ENCODE data around the gene SYNM. TPM values are rescaled to one million over a fixed set of nuclear protein-coding genes. Genes with fewer than 3 reads are reported as not detected.
A peak's percentile ranks its signal among the peaks of the same experiment; 100 is the strongest.

SYNM gene
- total RNA-seq, 1 experiment from 2014 or later, result 1.9 TPM

GRCh38 chr15:99122831-99123712 lies 18.2 kb downstream of the SYNM start:
- no peak overlapping the region for H3K9ac ChIP-seq (ENCODE audit: extremely low read depth, insufficient read length, low read length)
- H4K91ac ChIP-seq (ENCODE audit: insufficient read length, low read depth, low read length), result no peak overlapping the region
- H3K23me2 ChIP-seq (ENCODE audit: insufficient read length, low read depth, low read length, poor library complexity, severe bottlenecking), result no peaks in the 10 kb centered on the region
- H3K23ac ChIP-seq (ENCODE audit: insufficient read length, low read depth, low read length), result no peak overlapping the region
- WGBS (ENCODE audit: extremely low coverage, insufficient read length, low lambda C conversion rate), result no CpG with 5 or more reads among the region's 22 CpGs
- Mint-ChIP-seq H3K27ac (peak overlapping the region in 2 of 3 experiments; percentile 10 to 79; a peak in 3 of 7 replicates), H3K4me3 (no peak overlapping the region; a peak in 1 of 5 replicates), H3K36me3 (ENCODE audit: insufficient read depth in 1 of 3, low read depth in 3 of 3) (peaks cover 0 to 2% (median 0%) of the 10 kb centered on the region in 3 experiments; a peak in 2 of 7 replicates), H3K4me1 (peaks cover 24 to 28% of the 10 kb centered on the region in 2 experiments), H3K27me3 (ENCODE audit: low read depth) (no peaks in the 10 kb centered on the region), H3K9me3 (no peaks in the 10 kb centered on the region)
- H3K18ac ChIP-seq (ENCODE audit: insufficient read length, low read depth, low read length), result peak overlapping the region; percentile 30
- H3K27me3 ChIP-seq (ENCODE audit: insufficient read depth, low read length), result no peaks in the 10 kb centered on the region
- no peak overlapping the region for H3K56ac ChIP-seq (ENCODE audit: insufficient read length, low read depth, low read length)
- no peaks in the 10 kb centered on the region for H3K79me1 ChIP-seq (ENCODE audit: insufficient read depth, low read depth, low read length, poor library complexity, severe bottlenecking)
- H3K79me2 ChIP-seq (ENCODE audit: insufficient read depth, low read length), result no peaks in the 10 kb centered on the region
- H3K14ac ChIP-seq (ENCODE audit: insufficient read depth, low read length), result peak overlapping the region; percentile 45; the same call in 1 of the 2 replicates
- no peak for TF ChIP-seq CTCF (conservative IDR thresholded peaks at IDR 0.05)
- H2BK120ac ChIP-seq (ENCODE audit: low read depth, low read length, poor library complexity, severe bottlenecking), result no peak overlapping the region
- DNase-seq, result no peak
- H2BK5ac ChIP-seq (ENCODE audit: insufficient read length, low read length), result no peak overlapping the region
- H2BK12ac ChIP-seq (ENCODE audit: insufficient read length, low read depth, low read length), result no peak overlapping the region
- H3T11ph ChIP-seq (ENCODE audit: low read length), result no peak overlapping the region
- H2BK20ac ChIP-seq (ENCODE audit: low read depth, low read length, poor library complexity, severe bottlenecking), result no peak overlapping the region
- no peak overlapping the region for H3K4ac ChIP-seq (ENCODE audit: low read depth, low read length)
- H3K4me2 ChIP-seq (ENCODE audit: insufficient read depth, insufficient read length, low read length), result no peak overlapping the region
- no peaks in the 10 kb centered on the region for H3K9me3 ChIP-seq (ENCODE audit: control insufficient read depth, low read depth, low read length)
- H2AK5ac ChIP-seq (ENCODE audit: insufficient read length, low read length), result no peak overlapping the region
- H2BK15ac ChIP-seq (ENCODE audit: low read depth, low read length), result no peak overlapping the region
- no peak overlapping the region for H2AFZ ChIP-seq (ENCODE audit: low read length)
- H3K27ac ChIP-seq (ENCODE audit: insufficient read length, low read depth, low read length), result no peak overlapping the region
- H4K8ac ChIP-seq (replicated peaks; ENCODE audit: insufficient read length, low read depth, low read length), result no peak overlapping the region
- H3K4me1 ChIP-seq (ENCODE audit: insufficient read depth, low read length), result no peaks in the 10 kb centered on the region; the same call in 1 of the 2 replicates
- H4K20me1 ChIP-seq (ENCODE audit: control insufficient read depth, insufficient read depth, insufficient read length), result no peaks in the 10 kb centered on the region
- H4K5ac ChIP-seq (ENCODE audit: insufficient read length, low read depth, low read length), result no peak overlapping the region

All from H9 (cell line).